CD14-positive monocyte (primary cell): ENCODE data around the gene LNPEP. TPM values are rescaled to one million over a fixed set of nuclear protein-coding genes. Genes with fewer than 3 reads are reported as not detected.
A peak's percentile ranks its signal among the peaks of the same experiment; 100 is the strongest.

Experiments used
- DNase-seq, 3 donors: peaks; one replicate each; pipeline ENCODE4 v3.0.0-alpha.2; 2011 to 2022
- H2AFZ ChIP-seq: 2 replicates; pipeline ENCODE4 v1.6.0; 2012; ENCODE audit warnings: mild to moderate bottlenecking, low read depth, low read length, inconsistent platforms; ENCODE audit not compliant: insufficient read depth, poor library complexity, severe bottlenecking
- H3K27ac ChIP-seq, 2 donors: 1 replicate in 1 of 2; 2 replicates in 1 of 2; pipeline ENCODE4 v1.5.1; 2012 to 2013; ENCODE audit warnings: low read length in 2 of 2, control low read depth in 1 of 2, inconsistent platforms in 1 of 2, low read depth in 1 of 2, mild to moderate bottlenecking in 1 of 2
- H3K27me3 ChIP-seq, 2 donors: one replicate each; pipeline versions ENCODE4 v1.6.0 to v1.6.1; 2011 to 2013; ENCODE audit warnings: low read length in 2 of 2; ENCODE audit not compliant: control insufficient read depth in 2 of 2, insufficient read depth in 2 of 2
- H3K36me3 ChIP-seq, 2 donors: replicated peaks in 1 of 2; 1 replicate in 1 of 2; 2 replicates in 1 of 2; pipeline versions ENCODE4 v1.5.1 to v1.6.1; 2012 to 2013; ENCODE audit warnings: low read length in 2 of 2, control low read depth in 1 of 2, inconsistent platforms in 1 of 2, mild to moderate bottlenecking in 1 of 2; ENCODE audit not compliant: insufficient read depth in 2 of 2, control insufficient read depth in 1 of 2
- H3K4me1 ChIP-seq, 2 donors: 1 replicate in 1 of 2; 2 replicates in 1 of 2; pipeline versions ENCODE4 v1.5.1 to v1.6.1; 2012 to 2013; ENCODE audit warnings: low read length in 2 of 2, control low read depth in 1 of 2, inconsistent platforms in 1 of 2, mild to moderate bottlenecking in 1 of 2, moderate library complexity in 1 of 2; ENCODE audit not compliant: insufficient read depth in 2 of 2, control insufficient read depth in 1 of 2
- H3K4me2 ChIP-seq: replicated peaks from 2 replicates; pipeline ENCODE3; 2012; ENCODE audit warnings: low read length, moderate library complexity, mild to moderate bottlenecking; ENCODE audit not compliant: poor library complexity, severe bottlenecking; ENCODE audit errors: extremely low read depth
- H3K4me3 ChIP-seq, 3 experiments: fragments of 200-600 bp in 1 of 3; sonication (generic) in 1 of 3; replicated peaks in 1 of 3; 1 replicate in 2 of 3; 2 replicates in 1 of 3; pipeline ENCODE4 v1.5.1; 2011 to 2013; ENCODE audit warnings: low read length in 3 of 3, mild to moderate bottlenecking in 3 of 3, control low read depth in 2 of 3, low read depth in 2 of 3, inconsistent platforms in 1 of 3, moderate library complexity in 1 of 3
- H3K79me2 ChIP-seq: 2 replicates; pipeline ENCODE4 v1.6.0; 2012; ENCODE audit warnings: mild to moderate bottlenecking, control low read depth, inconsistent platforms, low read length, moderate library complexity; ENCODE audit not compliant: insufficient read depth
- H3K9ac ChIP-seq: 2 replicates; pipeline ENCODE4 v1.6.0; 2017; ENCODE audit warnings: low read length, mild to moderate bottlenecking; ENCODE audit not compliant: insufficient read depth, poor library complexity, severe bottlenecking
- H3K9me3 ChIP-seq, 2 donors: replicated peaks in 1 of 2; 1 replicate in 1 of 2; 2 replicates in 1 of 2; pipeline versions ENCODE4 v1.5.1 to v1.6.1; 2012 to 2013; ENCODE audit warnings: low read length in 2 of 2, control low read depth in 1 of 2; ENCODE audit not compliant: control insufficient read depth in 1 of 2, insufficient read depth in 1 of 2
- H4K20me1 ChIP-seq: 2 replicates; pipeline ENCODE4 v1.6.0; 2012; ENCODE audit warnings: mild to moderate bottlenecking, low read length, control low read depth, moderate library complexity; ENCODE audit not compliant: insufficient read depth
- H3K27ac Mint-ChIP-seq, 7 donors: one replicate each; pipeline ENCODE4 v1.8.0; 2020; ENCODE audit warnings: mild to moderate bottlenecking in 7 of 7, mixed read lengths in 7 of 7, moderate library complexity in 6 of 7, inconsistent platforms in 2 of 7
- H3K27me3 Mint-ChIP-seq, 3 donors: one replicate each; pipeline ENCODE4 v1.8.0; 2021 to 2022; ENCODE audit warnings: low read depth in 3 of 3, mild to moderate bottlenecking in 3 of 3, mixed read lengths in 3 of 3, moderate library complexity in 3 of 3, inconsistent platforms in 1 of 3
- H3K36me3 Mint-ChIP-seq, 2 donors: one replicate each; pipeline ENCODE4 v1.8.0; 2020; ENCODE audit warnings: mixed read lengths in 2 of 2, inconsistent platforms in 1 of 2, mild to moderate bottlenecking in 1 of 2
- H3K4me1 Mint-ChIP-seq: one replicate; pipeline ENCODE4 v1.8.0; 2020; ENCODE audit warnings: mild to moderate bottlenecking, mixed read lengths
- H3K4me3 Mint-ChIP-seq, 2 donors: one replicate each; pipeline ENCODE4 v1.8.0; 2020; ENCODE audit warnings: mild to moderate bottlenecking in 2 of 2, mixed read lengths in 2 of 2, moderate library complexity in 1 of 2
- H3K9me3 Mint-ChIP-seq, 7 donors: one replicate each; pipeline ENCODE4 v1.8.0; 2020 to 2022; ENCODE audit warnings: mixed read lengths in 7 of 7, mild to moderate bottlenecking in 6 of 7, moderate library complexity in 6 of 7, inconsistent platforms in 2 of 7
- WGBS: methylation state at CpG from one replicate; pipeline ENCODE4 v1.1.5; 2013; ENCODE audit warnings: missing lambda C conversion rate; ENCODE audit not compliant: insufficient coverage; 5-methylcytosine and 5-hydroxymethylcytosine counted together
- intact Hi-C, 2 donors: fragments of 100-400 bp; cut with micrococcal nuclease; formaldehyde crosslinking; loops; one replicate each; pipeline versions ENCODE4 v1.15.0 to v1.15.1; 2023
- polyA plus RNA-seq, 3 donors: library from polyadenylated mRNA; depleted of rRNA in 1 of 3; unstranded in 2 of 3; stranded (reverse) in 1 of 3; fragments of 300-500 nt in 2 of 3; fragments of >200 nt in 1 of 3; fragmentation: Illumina TruSeq in 2 of 3; gene quantifications; 1 replicate in 2 of 3; 2 replicates in 1 of 3; pipeline ENCODE4 v1.2.3, GENCODE V29; 2012 to 2021
- TF ChIP-seq, protein P1 (sequence below): fragments of 200-600 bp; IDR thresholded peaks from one replicate; pipeline ENCODE4 v1.8.0; 2022; ENCODE audit warnings: antibody characterized with exemption, mild to moderate bottlenecking

Gene LNPEP
- polyA plus RNA-seq, 3 donors = 9.2 to 22.5 (median 14.5) TPM

DNA sequence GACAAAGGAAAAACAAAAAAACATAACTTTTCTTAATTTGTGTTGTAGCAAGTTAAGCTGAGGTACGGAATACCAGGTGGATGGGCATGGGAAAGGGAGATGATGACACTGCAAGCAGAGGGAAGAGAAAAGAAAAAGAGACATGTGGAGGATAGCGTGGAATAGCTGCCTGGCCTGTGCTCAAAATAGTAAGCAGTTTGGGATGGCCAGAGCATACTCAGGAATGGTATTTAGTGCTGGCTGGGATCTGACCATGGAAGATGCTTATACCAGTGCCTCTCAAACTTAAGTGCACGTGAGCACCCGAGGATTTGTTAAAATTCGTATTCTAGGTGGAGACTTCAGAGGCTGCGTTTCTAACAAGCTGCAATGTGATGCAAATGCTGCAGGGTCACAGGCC is 41.3 kb downstream of the LNPEP start:
- peaks cover 21 to 40% of the 10 kb centered on the region in 2 donors for H3K36me3 ChIP-seq
- peaks cover 18% of the 10 kb centered on the region for H3K4me1 Mint-ChIP-seq
- H3K36me3 Mint-ChIP-seq = peaks cover 35 to 38% of the 10 kb centered on the region in 2 donors
- no peaks in the 10 kb centered on the region for H3K27me3 ChIP-seq
- DNase-seq = no peak
- peaks cover 85% of the 10 kb centered on the region for H3K79me2 ChIP-seq
- H4K20me1 ChIP-seq = peaks cover 82% of the 10 kb centered on the region
- H3K9me3 Mint-ChIP-seq = peaks cover 0 to 2% (median 0%) of the 10 kb centered on the region in 7 donors
- no peak overlapping the region for H2AFZ ChIP-seq
- no peak overlapping the region for H3K4me3 ChIP-seq
- H3K27me3 Mint-ChIP-seq = no peaks in the 10 kb centered on the region
- no peaks in the 10 kb centered on the region for H3K9me3 ChIP-seq
- TF ChIP-seq, protein P1, sequence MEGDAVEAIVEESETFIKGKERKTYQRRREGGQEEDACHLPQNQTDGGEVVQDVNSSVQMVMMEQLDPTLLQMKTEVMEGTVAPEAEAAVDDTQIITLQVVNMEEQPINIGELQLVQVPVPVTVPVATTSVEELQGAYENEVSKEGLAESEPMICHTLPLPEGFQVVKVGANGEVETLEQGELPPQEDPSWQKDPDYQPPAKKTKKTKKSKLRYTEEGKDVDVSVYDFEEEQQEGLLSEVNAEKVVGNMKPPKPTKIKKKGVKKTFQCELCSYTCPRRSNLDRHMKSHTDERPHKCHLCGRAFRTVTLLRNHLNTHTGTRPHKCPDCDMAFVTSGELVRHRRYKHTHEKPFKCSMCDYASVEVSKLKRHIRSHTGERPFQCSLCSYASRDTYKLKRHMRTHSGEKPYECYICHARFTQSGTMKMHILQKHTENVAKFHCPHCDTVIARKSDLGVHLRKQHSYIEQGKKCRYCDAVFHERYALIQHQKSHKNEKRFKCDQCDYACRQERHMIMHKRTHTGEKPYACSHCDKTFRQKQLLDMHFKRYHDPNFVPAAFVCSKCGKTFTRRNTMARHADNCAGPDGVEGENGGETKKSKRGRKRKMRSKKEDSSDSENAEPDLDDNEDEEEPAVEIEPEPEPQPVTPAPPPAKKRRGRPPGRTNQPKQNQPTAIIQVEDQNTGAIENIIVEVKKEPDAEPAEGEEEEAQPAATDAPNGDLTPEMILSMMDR = no peak
- intact Hi-C loops = no loop called here
- 96% methylated on average over 5 of the region's 6 CpGs for WGBS
- no peak overlapping the region for H3K4me2 ChIP-seq
- H3K27ac ChIP-seq = no peak overlapping the region
- H3K4me3 Mint-ChIP-seq = no peak overlapping the region
- H3K9ac ChIP-seq = no peak overlapping the region
- peak overlapping the region in 3 of 7 donors; percentile 55 to 76 (median 68) for H3K27ac Mint-ChIP-seq
- H3K4me1 ChIP-seq = no peaks in the 10 kb centered on the region

DNA sequence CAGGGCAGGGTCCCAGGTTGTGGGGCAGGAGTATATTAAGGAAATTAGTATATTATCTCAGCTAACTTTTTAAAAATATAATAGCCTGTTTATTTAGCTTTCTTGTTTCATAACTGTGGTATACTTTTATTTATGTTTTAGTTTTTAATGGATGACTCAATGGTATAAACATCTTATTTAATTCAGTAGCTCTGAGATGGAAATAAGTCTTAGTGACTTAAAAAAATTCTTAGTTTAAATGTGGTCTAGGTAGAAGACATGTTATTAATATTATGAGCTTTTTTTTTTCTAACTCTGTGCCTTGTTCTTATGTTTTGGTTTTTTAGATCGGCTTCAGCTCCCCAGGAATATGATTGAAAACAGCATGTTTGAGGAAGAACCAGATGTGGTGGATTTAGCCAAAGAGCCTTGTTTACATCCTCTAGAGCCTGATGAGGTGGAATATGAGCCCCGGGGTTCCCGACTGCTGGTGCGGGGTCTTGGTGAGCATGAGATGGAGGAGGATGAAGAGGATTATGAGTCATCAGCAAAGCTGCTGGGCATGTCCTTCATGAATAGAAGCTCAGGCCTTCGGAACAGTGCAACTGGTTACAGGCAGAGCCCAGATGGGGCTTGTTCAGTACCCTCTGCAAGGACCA is 43.1 kb downstream of the LNPEP start:
- no peak overlapping the region for H3K9ac ChIP-seq
- peak overlapping the region in 1 of 2 donors; percentile 34 for H3K27ac ChIP-seq
- Mint-ChIP-seq H3K27me3 (no peaks in the 10 kb centered on the region), H3K4me1 (peaks cover 6% of the 10 kb centered on the region), H3K36me3 (peaks cover 45 to 46% of the 10 kb centered on the region in 2 donors), H3K9me3 (peaks cover 0 to 2% (median 0%) of the 10 kb centered on the region in 7 donors), H3K4me3 (no peak overlapping the region), H3K27ac (peak overlapping the region in 1 of 7 donors; percentile 73)
- no peaks in the 10 kb centered on the region for H3K27me3 ChIP-seq
- 100% methylated on average over 5 of the region's 5 CpGs for WGBS
- no peak overlapping the region for H2AFZ ChIP-seq
- DNase-seq = no peak
- no peak overlapping the region for H3K4me3 ChIP-seq
- no peak overlapping the region for H3K4me2 ChIP-seq
- intact Hi-C loops = no loop called here
- H3K9me3 ChIP-seq = no peaks in the 10 kb centered on the region
- H4K20me1 ChIP-seq = peaks cover 67% of the 10 kb centered on the region
- H3K36me3 ChIP-seq = peaks cover 26 to 48% of the 10 kb centered on the region in 2 donors
- TF ChIP-seq, protein P1 = no peak
- no peaks in the 10 kb centered on the region for H3K4me1 ChIP-seq
- H3K79me2 ChIP-seq = peaks cover 79% of the 10 kb centered on the region
